B cell (primary cell): ENCODE results near the gene THRAP3. TPM values are rescaled to one million over a fixed set of nuclear protein-coding genes. Genes with fewer than 3 reads are reported as not detected.

Source experiments
- ATAC-seq: fragments of 200-7000 bp; cut with Tn5 transposase; one replicate; pipeline ENCODE4 v1.10.0; 2021; ENCODE audit warnings: low read depth, mild to moderate bottlenecking, moderate number of reproducible peaks, moderate library complexity
- CTCF ChIA-PET: fragments of 350-600 bp; sonication (Branson Sonifier 250); formaldehyde crosslinking; loops from one replicate; lab custom pipeline; 2021; ENCODE audit warnings: antibody characterized with exemption, inconsistent platforms; lab: Charles Lee
- POLR2A ChIA-PET: fragments of 350-600 bp; sonication (Branson Sonifier 250); formaldehyde crosslinking; loops from one replicate; lab custom pipeline; 2021; ENCODE audit warnings: antibody characterized with exemption; lab: Charles Lee
- DNase-seq: peaks from one replicate; pipeline ENCODE4 v3.0.0; 2013
- H2AFZ ChIP-seq: 2 replicates; pipeline ENCODE4 v1.6.1; 2012; ENCODE audit warnings: mild to moderate bottlenecking, low read depth, low read length; ENCODE audit not compliant: insufficient read depth, poor library complexity, severe bottlenecking
- H3K27ac ChIP-seq, 2 donors: 1 replicate in 1 of 2; 2 replicates in 1 of 2; pipeline ENCODE4 v1.5.1; 2012 to 2013; ENCODE audit warnings: low read length in 2 of 2, mild to moderate bottlenecking in 2 of 2, moderate library complexity in 1 of 2
- H3K27me3 ChIP-seq, 4 experiments: fragments of 200-600 bp in 1 of 4; sonication (generic) in 1 of 4; replicated peaks in 1 of 4; 1 replicate in 2 of 4; 2 replicates in 2 of 4; pipeline versions ENCODE4 v1.6.1 to v1.7.0; 2013 to 2016; ENCODE audit warnings: low read length in 3 of 4, mild to moderate bottlenecking in 2 of 4, mixed read lengths in 1 of 4, moderate library complexity in 1 of 4; ENCODE audit not compliant: insufficient read depth in 4 of 4, control insufficient read depth in 3 of 4; ENCODE audit errors: control extremely low read depth in 1 of 4
- H3K36me3 ChIP-seq, 2 experiments: replicated peaks in 1 of 2; 1 replicate in 1 of 2; 2 replicates in 1 of 2; pipeline versions ENCODE4 v1.6.1 to v1.7.1; 2013; ENCODE audit warnings: low read length in 1 of 2; ENCODE audit not compliant: insufficient read depth in 2 of 2, control insufficient read depth in 1 of 2; ENCODE audit errors: control extremely low read depth in 1 of 2, extremely low read depth in 1 of 2
- H3K4me1 ChIP-seq, 2 donors: fragments of 200-600 bp in 1 of 2; sonication (generic) in 1 of 2; 1 replicate in 1 of 2; 2 replicates in 1 of 2; pipeline versions ENCODE4 v1.5.1 to v1.6.1; 2013 to 2017; ENCODE audit warnings: low read length in 2 of 2; ENCODE audit not compliant: control insufficient read depth in 2 of 2, insufficient read depth in 2 of 2
- H3K4me2 ChIP-seq: replicated peaks from 2 replicates; pipeline ENCODE3; 2012; ENCODE audit warnings: mild to moderate bottlenecking, low read depth, low read length; ENCODE audit not compliant: poor library complexity, severe bottlenecking
- H3K4me3 ChIP-seq, 5 experiments: fragments of 200-600 bp in 1 of 5; sonication (generic) in 1 of 5; 1 replicate in 3 of 5; 2 replicates in 2 of 5; pipeline versions ENCODE4 v1.5.1 to v1.7.0; 2011 to 2016; ENCODE audit warnings: low read length in 4 of 5, mild to moderate bottlenecking in 4 of 5, low read depth in 2 of 5, control low read depth in 1 of 5, moderate library complexity in 1 of 5; ENCODE audit not compliant: insufficient read depth in 1 of 5; ENCODE audit errors: control extremely low read depth in 1 of 5, extremely low read depth in 1 of 5
- H3K79me2 ChIP-seq: fragments of 200-600 bp; sonication (generic); one replicate; pipeline ENCODE4 v1.6.0; 2016; ENCODE audit warnings: low read length; ENCODE audit not compliant: control insufficient read depth, insufficient read depth
- H3K9ac ChIP-seq: fragments of 200-600 bp; sonication (generic); 2 replicates; pipeline ENCODE4 v1.6.1; 2017; ENCODE audit warnings: mild to moderate bottlenecking, low read length, moderate library complexity
- H3K9me3 ChIP-seq, 3 donors: one replicate each; pipeline versions ENCODE4 v1.6.1 to v1.7.1; 2013; ENCODE audit warnings: low read length in 2 of 3; ENCODE audit not compliant: control insufficient read depth in 2 of 3, insufficient read depth in 1 of 3; ENCODE audit errors: control extremely low read depth in 1 of 3
- H4K20me1 ChIP-seq: 2 replicates; pipeline ENCODE4 v1.6.0; 2012; ENCODE audit warnings: mild to moderate bottlenecking, low read length; ENCODE audit not compliant: insufficient read depth, control insufficient read depth, poor library complexity, severe bottlenecking
- H3K27ac Mint-ChIP-seq: one replicate; pipeline ENCODE4 v1.8.0; 2021; ENCODE audit warnings: mixed read lengths
- H3K27me3 Mint-ChIP-seq: one replicate; pipeline ENCODE4 v1.8.0; 2021; ENCODE audit warnings: mixed read lengths
- H3K4me1 Mint-ChIP-seq: one replicate; pipeline ENCODE4 v1.8.0; 2021; ENCODE audit warnings: mixed read lengths
- H3K4me3 Mint-ChIP-seq: one replicate; pipeline ENCODE4 v1.8.0; 2021; ENCODE audit warnings: mixed read lengths
- H3K9me3 Mint-ChIP-seq: one replicate; pipeline ENCODE4 v1.8.0; 2022; ENCODE audit warnings: mixed read lengths; ENCODE audit not compliant: insufficient read depth
- CTCF ChIP-seq: fragments of 200-600 bp; IDR thresholded peaks from one replicate; pipeline ENCODE4 v1.8.0; 2022; ENCODE audit warnings: antibody characterized with exemption, mild to moderate bottlenecking
- EZH2 ChIP-seq: IDR thresholded peaks from 2 replicates; pipeline ENCODE4 v1.6.1; 2012; ENCODE audit warnings: borderline replicate concordance, low read depth, mild to moderate bottlenecking, moderate library complexity, low read length; ENCODE audit not compliant: insufficient read depth, poor library complexity, severe bottlenecking
- WGBS: methylation state at CpG from one replicate; pipeline ENCODE4 v1.1.5; 2013; ENCODE audit warnings: missing lambda C conversion rate; ENCODE audit not compliant: insufficient coverage; 5-methylcytosine and 5-hydroxymethylcytosine counted together
- intact Hi-C: fragments of 100-400 bp; cut with micrococcal nuclease; formaldehyde crosslinking; loops from one replicate; pipeline ENCODE4 v1.10.0; 2022
- polyA plus RNA-seq: library from polyadenylated mRNA; depleted of rRNA; stranded (reverse); fragments of >200 nt; gene quantifications from 2 replicates; pipeline ENCODE4 v1.2.3, GENCODE V29; 2012
- total RNA-seq, 2 donors: library from RNA; stranded (reverse); fragments of 120-200 nt in 1 of 2; gene quantifications; 1 replicate in 1 of 2; 2 replicates in 1 of 2; pipeline versions ENCODE4 v1.2.3 to v1.2.4, GENCODE V29; 2013 to 2022

THRAP3 gene
- total and polyA plus RNA-seq, 2 donors (not counting 1 experiment from before 2014, with no cell fraction given), result 64.1 to 153 TPM

DNA sequence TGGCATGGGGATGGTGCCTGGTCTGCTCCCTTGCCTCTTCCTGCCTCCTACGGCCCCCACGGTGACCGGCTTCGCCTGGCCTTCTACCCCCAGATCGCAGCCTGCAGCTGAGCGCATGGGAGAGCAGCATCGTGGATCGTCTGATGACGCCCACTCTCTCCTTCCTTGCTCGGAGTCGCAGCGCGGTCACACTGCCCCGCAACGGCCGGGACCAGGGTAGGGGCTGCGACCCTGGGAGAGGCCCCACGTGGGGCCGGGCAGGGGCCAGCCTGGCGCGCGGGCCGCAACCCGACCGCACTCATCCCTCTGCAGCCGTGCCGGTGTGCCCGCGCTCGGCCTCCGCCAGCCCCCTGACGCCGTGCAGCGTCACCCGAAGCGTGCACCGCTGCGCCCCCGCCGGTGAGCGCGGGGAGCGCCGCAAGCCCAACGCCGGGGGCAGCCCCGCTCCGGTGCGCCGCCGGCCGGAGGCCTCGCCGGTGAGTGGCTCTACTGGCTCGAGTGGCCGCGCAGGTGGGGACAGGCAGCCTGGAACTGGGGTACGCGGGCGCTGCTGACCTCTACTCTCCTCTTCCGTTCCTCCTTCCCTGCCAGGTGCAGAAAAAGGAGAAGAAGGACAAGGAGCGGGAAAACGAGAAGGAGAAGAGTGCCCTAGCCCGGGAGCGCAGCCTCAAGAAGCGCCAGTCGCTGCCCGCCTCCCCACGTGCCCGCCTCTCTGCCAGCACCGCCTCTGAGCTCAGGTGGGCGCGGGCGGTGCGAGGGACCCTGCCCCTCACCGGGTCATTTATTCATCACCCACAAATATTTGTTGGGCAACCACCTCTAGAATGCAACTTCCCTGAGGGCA is 47.9 kb upstream of the THRAP3 start:
- Mint-ChIP-seq H3K27me3 (no peaks in the 10 kb centered on the region), H3K4me3 (no peak overlapping the region), H3K4me1 (peaks cover 17% of the 10 kb centered on the region), H3K9me3 (no peaks in the 10 kb centered on the region), H3K27ac (no peak overlapping the region)
- CTCF ChIA-PET, result no interaction called here
- Histone ChIP-seq H2AFZ (no peak overlapping the region), H3K79me2 (peaks cover 7% of the 10 kb centered on the region), H3K27me3 (no peaks in the 10 kb centered on the region), H3K27ac (no peak overlapping the region), H3K4me3 (no peak overlapping the region), H3K4me1 (peaks cover 11 to 13% of the 10 kb centered on the region in 2 donors), H3K9me3 (no peaks in the 10 kb centered on the region), H3K9ac (no peak overlapping the region), H3K36me3 (peaks cover 8 to 78% of the 10 kb centered on the region in 2 experiments), H4K20me1 (peaks cover 10% of the 10 kb centered on the region), H3K4me2 (no peak overlapping the region)
- ATAC-seq, result no peak
- no peak for DNase-seq
- POLR2A ChIA-PET, result interaction anchor here (0.6 kb wide), 1 partner anchor 86 kb away, joined by 7 read pairs; no protein-coding TSS in a partner anchor
- 97% methylated on average over 58 of the region's 76 CpGs for WGBS
- intact Hi-C loops, result no loop called here
- TF ChIP-seq EZH2 (no peak), CTCF (no peak)
